Hematopoietic multipotent progenitor cell treated with erythropoietin and hydrocortisone succinate and interleukin-3 and kit ligand, for 4 days (in vitro differentiated cells): ENCODE data around the gene ADCY5.

Source experiments
- DNase-seq: peaks from one replicate; pipeline ENCODE4 v3.0.0-alpha.2; 2015

Gene ADCY5

DNA sequence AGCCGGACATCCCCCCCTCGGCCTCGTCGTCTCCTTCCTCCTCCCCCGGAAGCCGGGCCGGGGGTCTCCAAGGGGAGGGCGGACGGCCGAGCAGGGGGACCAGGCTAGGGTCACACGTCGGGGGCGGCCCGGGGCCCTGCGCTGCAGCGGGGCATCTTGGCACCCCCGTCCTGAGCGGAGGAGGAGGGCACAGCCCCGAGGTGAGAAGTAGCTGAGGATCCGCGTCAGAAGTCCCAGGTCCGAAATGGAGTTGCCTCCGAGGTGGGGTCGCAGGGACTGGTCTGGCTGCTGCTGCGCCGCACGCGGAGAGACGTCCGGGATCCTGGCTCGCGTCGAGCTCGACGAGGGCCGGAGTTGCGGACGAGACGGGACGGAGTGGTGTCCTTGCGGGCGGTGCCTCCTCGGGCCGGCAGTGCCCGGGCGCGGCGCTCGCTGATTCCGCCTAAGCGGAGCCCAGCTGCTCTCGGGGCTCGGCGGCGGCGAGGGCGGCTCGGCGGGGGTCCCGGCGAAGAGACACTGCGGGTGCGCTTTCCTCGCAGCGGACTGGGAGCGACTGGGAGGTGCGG is at the start of gene ADCY5:
ADCY5 (minus strand) TSS at position 555 of the 566 bp plus-strand sequence; CDS start at position 10, 545 bp downstream.
- peak; percentile 21 for DNase-seq

DNA sequence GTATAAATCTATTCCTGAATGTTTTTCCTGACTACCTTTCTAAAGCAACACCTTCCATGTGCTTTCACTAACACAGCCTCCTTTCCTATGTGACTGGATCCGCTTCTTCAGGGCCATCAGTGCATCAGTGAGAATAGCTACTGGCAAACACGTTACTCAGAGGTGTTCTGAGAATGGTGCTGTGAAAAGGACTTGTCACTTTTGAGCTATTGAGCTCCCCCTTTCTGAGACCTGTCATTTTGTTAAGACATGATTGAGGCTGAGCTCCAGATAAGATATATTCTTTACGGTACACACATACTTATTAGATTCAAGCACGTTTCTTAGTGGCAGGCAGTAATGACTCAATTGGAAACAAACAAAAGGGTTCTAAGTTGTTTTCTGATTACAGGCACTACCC is 45.0 kb upstream of the ADCY5 start:
- DNase-seq, result no peak

DNA sequence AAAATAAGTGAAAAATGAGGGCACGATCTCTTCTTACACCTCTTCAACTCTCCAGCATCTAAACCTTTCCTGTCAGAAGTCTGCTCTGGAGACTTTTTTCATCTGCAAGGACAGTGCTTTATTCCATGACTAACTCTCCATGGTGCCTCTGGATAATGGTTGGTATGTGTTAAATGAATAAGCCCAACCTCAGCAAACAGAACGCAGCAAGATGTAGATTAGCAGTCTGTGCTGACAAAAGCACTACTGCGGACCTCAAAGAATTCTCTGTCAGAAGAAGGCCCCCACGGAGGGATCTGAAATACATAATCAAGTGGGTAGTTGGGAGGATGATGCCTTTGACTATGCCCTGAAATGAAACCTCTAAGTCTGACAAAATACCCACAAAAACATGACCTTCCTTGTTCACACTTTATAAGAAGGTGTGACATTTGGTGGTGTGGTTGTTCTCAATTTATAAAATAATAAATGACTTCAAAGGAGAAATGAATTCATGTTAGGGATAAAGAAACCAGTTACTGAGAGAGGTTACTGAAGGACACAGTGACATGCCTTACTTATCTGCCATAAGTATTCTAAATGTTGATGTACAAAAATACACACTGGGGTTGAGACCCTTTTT is 43.2 kb upstream of the ADCY5 start:
- no peak for DNase-seq

DNA sequence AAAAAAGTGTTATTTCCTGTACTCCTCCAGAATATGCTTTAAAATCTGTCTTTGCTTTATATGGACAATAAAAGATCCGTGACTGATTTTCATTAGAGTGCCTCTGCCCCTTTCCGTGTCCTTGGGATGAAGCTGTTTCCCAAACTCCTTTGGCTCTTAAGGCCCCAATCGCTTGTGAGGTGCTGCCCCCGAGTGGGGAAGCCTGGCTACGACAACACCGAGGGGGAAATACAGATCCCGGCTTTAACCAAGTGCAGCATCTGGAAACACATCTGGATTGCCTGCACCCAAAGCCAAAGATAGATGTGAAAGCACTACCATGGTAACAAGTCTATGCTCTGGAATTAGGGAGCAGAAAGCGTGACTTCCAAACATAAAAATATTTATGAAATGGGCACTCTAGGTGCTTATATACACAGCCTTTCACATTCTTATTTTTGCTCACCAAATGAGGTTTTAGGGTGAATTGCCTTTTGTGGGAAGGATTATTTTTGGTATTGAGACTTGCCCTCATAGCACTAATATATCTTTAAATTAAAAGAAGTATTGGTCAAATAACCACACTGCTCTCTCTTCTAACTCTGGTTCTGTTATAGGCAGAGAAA is 40.6 kb upstream of the ADCY5 start:
- peak; percentile 71 for DNase-seq

DNA sequence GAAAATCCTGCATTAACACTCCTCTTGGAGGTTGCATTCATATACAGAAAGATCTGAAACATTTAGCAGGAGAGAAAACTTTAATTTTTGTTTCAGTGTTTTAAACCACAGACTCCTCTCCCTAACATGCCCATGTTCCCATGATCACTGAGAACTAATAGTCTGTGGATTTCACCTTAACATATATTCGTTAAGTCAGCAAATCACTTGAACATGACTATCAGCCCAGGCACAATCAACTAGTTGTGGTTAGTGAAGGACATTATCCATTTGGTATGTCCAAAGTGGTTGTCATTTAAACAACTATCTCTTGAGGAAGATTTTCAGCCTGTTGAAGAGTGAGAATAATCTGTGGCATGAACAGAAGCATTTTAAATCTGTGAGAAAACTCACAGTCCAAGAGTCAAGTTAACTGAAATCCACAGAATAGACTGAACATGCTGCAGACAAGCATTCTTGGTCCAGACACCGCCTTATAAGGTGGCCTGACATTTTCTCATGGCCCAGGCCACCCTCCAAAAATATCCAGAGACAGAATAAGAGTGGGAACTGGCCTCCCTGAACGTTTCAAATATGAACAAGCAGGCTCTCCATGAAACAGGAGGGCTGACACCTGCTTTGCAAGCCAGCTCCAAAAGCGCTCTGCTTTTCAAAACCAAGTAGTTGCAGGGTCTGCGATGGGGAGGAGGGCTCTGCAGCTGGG is 39.9 kb upstream of the ADCY5 start:
- no peak for DNase-seq

DNA sequence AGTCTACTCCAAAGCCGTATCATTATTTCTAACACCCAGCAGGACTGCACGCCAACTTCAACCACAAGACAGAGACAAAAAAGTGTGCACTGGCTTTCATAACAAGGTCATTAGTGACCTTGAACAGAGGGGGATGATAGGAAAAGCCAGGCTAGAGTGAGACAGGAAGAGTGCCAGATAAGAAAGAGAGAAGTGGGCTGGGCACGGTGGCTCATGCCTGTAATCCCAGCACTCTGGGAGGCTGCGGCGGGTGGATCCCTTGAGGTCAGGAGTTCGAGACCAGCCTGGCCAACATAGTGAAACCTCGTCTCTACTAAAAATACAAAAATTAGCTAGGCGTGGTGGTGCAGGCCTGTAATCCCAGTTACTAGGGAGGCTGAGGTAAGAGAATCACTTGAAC is 38.2 kb upstream of the ADCY5 start:
- peak; percentile 6 for DNase-seq

DNA sequence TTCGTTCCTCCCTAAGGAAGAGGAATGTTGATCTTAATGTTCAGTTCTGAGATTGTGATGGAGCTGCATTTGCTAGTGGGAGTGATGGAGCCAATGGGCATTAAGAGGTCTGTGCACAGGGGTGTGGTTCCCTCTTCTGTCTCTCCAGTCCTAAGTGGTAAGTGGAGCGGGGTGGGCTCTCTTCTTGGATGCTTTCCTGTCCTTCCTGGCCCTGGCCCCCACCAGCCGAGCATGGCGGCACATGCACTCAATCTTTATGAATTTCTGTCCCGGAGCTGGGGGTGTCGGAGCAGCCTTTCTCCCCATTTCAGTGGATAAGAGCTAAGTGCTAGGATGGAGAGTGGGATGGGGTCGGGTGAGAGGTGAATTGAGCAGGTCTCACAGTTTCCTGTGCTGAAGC is 37.6 kb upstream of the ADCY5 start:
- DNase-seq, result no peak

DNA sequence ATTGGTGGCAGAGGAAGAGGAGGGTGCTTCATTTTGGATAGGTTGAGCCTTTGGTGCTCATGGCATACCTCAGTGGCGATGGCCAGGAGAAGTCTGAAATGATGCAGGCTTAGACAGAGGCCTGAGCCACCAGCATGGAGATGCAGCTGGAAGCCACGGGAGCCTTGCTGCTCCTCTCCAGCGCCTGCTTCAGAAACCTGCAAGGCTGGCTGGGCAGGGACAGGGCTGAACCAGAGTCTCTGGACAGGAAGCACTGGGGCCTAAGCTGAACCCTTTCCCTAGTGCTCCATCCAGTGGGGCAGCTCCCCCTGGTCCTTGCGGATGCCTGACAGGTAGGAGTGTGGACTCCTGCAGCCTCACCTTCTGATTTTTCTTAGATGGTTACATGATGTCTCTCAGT is 36.7 kb upstream of the ADCY5 start:
- no peak for DNase-seq

DNA sequence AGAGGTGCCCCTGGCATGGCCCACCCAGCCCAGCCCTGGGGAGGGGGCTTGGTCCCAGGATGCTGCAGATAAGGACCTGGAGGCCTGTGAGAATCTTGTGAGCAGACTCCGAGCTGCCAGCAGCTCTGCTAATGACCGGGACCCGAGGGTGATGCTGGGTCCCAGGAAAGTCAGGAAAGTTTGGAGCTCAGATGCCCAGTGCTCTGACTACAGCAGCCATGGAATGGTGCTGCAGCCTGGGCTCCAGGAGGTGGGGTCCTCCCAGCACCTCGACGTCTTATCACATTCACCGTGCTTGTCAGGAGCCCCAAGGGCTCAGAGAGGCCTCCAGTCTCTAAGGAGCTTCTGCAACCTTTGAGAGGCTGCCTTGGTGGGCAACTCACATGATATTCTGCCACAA is 34.3 kb upstream of the ADCY5 start:
- DNase-seq, result no peak

DNA sequence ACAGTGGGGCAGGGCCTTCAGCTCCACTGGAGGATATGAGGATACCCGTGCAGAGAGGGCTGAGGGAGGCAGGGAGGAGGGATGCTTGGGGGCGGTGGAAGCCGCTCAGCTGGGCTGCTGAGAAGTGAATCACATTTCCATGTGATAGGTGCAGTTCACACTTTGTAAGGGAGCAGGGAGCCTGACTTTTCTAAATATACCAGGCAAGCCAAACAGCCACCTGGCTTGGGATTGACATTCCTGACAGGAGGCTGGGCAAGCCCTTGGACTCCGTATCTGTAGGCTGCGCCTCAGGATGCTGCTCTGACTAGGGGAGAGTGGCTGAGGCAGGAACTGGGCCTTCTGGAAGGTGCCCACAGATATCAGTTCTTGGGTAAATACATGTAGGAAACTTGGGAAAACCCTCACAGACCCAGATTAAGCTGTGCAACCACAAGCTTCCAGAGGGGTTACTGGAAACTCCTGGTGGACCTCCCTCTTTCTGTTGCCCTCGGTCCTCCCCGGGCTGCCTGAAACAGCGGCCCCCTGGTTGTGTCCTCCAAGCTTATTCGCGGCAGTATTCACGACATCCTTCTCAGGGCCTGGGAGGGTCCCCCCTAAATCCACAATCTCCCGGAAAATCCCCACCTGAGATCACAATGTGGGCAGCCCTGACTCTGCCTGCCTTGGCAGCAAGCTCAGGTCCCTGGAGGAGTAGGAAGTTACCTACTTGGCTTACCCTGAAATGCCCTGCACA is 33.0 kb upstream of the ADCY5 start:
- no peak for DNase-seq

DNA sequence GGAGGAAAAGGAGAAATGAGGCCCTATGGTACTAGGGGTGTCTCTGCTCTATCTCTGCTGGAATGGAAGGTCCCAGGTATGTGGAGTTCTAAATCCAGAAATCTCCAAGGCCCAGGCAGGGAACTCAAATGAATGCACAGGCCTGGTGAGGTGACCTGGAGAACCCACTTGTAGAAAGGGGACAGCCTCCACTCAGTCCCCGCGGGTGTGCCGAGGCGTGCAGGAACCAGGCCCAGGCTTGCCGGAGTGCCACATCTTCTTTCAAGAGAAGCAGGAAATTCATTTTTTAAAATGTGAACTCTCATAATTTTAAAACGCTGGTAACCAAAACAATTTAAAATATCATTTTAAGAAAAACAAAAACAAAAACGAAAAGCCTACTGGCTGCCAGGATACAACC is 32.2 kb upstream of the ADCY5 start:
- DNase-seq, result no peak

DNA sequence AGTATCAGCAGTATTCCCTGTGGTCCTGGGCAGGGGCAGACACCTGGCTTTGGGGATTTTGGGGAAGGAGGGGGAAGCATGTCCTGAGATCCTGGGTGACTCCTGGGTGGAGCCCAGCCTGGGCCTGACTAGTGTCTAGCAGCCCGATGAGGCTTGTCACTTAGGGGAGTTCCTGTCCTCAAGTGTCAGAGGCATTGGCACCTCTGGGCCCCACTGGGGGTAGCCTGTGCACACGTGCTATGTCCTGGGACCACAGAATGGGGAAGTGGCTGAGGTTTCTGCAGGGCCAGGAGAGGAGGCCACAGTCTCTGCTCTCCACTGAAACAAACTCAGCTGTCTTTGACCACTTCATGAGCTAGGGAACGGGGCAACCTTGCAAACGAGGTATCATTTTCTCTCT is 31.5 kb upstream of the ADCY5 start:
- peak; percentile 44 for DNase-seq

DNA sequence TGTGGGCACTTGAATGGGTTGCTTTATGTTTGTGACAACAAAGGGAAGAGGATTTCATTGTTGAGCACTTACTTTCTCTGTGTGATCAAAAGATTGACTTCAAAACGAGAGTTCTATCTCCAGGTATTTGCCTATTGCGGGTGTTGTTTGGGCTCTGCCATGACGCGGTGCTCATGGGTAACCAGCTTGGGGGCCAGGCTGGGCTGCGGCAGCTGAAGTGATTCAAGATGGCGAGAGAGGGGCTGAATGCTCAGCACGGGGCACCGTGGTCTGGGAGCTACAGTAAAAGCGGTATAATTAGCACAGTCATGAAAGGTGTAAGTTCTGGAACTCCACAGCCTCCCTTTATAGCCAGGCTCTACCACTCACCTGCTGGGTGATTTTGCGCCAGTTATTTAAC is 31.0 kb upstream of the ADCY5 start:
- no peak for DNase-seq

DNA sequence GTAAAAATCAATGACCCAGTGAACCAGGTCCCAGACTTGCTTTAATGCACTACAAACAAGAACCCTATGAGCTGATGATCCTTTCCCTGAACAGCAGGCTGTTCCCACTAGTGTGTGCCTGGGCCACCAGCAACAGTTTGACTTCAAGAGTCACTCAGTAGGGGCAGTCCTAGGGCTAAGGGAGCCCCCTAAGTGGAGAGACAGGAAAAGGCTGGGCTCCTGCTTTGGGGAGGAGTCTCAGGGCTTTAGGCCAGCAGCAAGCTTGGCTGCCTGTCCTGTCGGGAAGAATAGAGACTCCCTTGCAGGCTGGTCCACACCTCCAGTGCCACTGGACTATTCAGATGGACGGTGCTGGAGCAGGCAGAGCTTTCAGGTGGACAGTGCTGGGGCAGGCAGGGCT is 29.4 kb upstream of the ADCY5 start:
- no peak for DNase-seq

DNA sequence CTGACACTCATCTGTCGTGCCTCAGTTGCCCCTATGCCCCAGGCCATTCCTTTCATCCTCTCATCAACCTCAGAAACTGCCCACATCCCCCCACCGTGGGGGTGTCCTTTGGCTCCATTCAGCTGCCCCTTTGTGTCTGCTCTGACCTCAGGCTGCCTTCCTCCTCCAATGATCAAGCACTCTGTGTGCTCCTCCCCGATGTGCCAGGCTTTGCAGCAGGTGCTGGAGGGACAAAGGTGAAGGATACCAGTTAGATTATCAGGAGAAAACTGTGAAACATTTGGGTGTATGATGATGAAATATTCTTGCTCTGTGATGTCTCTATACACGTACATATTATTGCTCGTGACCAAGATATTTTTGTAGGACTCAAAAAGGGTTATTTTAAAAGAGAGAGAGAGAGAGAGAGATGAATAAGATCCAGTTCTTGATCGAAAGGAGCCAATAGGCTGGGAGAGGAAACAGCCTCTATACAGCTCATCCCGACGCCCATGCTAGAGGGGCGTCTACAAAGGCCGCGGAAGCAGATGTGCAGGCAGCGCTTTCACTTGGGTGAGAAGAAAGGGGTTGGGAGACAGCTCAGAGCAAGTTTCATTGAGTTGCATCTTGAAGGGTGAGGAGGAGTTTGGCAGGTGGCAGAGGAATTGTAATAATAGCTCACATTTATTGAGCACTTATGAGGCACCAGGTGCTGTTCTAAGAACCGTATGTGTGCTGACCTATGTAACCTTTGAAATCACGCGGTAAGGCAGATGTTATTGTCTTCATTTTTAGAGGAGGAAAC is 28.3 kb upstream of the ADCY5 start:
- no peak for DNase-seq

DNA sequence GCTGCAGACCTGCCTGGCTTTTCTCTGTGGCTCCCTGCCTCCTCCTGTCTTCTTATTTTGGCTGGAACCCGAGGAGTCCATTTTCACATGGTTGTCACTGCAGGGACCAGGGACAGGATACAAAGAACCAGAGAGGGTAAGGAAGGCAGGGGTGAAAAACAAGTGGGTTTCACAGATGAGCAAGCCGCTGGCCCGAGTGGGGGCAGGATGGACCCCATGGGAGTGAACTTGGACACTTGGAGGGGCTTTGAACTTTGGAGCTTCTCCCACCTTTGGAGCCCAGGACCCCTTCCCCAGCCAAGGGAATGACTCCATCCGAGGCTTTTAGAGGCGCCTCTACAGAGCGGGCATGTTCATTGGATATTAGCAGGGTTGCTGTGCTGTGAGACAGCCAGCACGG is 26.9 kb upstream of the ADCY5 start:
- peak; percentile 10 for DNase-seq

DNA sequence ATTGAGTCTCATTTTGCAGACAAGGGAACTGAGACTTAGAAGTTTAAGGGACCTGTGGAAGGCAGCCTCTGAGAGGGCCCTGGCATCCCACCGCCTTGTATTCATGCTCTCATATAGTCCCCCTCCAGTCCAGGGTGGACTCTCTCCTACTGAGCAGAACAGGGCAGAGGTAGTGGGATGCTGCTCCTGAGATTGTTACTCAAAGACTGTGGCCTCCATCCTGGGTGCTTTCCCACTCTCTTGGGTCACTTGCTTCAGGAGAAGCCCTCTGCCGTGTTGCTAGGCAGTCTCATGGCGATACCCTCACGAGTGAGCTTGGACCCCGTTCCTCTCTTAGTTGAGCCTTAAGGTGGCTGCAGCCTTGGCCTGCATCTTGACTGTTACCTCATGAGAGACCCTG is 22.2 kb upstream of the ADCY5 start:
- no peak for DNase-seq

DNA sequence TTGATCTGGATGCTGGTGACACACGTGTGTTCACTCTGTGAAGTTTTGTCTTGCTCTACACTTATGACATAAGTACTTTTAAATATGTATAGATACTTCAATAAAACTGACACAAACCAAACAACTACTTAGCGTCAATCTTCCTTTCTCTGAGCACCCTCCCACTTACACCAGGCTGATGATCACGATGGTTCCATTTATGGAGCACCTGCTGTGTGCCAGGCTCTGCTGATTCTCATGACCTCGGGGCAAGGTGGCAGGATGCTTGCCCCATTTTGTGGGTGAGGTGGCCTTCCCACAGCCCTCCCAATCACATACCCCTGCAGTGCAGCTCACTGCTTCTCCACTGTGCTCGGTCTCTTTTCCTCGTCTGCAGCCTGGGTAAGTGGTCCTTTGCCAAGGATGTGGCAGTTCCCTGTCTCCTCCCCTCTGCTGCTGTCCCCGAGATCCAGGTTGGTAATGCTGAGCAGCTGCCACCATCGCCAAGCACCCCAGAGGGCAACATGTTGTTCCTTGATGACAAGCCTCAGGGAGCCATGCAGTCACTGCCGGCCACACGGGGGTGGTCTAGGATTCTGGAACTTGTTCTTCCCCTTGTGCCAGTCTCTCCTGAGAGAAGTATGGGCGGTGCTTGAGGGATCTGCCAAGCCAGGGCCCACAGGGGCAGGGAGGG is 20.6 kb upstream of the ADCY5 start:
- no peak for DNase-seq

DNA sequence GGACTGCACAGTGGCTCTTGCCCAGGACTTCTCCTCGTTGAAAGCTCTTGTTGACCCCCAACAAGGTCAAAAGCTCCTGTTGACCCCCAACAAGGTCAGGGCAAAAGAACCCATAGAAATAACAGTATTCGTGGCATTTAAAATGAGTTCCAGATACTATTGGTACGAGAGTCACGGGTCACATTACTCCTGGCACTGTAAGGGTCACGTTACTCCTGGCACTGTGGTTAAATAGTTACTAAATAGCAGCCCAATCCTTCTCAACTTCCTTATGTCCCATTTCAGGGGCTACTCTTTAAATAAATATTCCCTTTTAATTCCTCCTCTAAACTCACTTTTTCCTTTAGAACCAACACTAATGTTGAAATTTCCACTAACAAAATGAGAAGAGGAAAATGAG is 18.2 kb upstream of the ADCY5 start:
- no peak for DNase-seq

DNA sequence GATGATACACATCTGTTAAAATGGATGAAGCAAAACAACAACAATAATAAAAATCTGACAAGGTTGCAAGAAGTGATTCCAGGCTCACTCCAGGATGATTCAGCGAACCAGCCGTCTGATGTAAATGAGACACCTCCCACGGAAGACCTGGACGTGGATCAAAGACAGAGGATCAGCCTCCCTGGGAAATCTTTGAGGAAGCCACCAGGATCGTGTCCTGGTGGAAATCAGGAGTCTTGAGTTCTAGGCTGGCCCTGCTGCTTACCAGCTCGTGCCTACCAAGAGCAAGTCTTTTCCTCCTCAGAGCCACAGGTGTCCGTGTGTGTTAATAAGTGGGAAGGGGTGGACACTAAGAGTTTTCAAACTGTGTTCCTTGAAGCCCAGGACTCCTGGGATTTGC is 15.3 kb upstream of the ADCY5 start:
- no peak for DNase-seq

DNA sequence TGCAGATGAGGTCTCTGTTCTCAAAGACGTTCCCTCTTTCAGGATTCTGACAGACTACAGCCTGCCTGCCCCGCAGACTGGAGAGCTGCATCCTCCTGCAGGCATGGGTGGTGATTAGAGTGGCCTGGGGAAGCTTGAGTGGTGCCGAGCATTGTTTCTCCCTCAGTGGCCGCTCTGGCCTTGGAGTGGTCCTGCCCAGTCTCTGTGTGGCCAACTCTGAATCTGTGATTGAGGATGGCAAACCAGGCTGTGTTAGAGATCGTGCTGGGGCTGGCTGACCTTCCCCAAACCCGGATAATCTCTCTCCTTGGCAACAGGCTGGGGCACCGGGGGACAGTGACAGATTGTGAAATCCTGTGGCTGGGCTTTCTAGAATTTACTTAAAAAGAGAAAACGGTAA is 11.0 kb upstream of the ADCY5 start:
- DNase-seq, result peak; percentile 21

DNA sequence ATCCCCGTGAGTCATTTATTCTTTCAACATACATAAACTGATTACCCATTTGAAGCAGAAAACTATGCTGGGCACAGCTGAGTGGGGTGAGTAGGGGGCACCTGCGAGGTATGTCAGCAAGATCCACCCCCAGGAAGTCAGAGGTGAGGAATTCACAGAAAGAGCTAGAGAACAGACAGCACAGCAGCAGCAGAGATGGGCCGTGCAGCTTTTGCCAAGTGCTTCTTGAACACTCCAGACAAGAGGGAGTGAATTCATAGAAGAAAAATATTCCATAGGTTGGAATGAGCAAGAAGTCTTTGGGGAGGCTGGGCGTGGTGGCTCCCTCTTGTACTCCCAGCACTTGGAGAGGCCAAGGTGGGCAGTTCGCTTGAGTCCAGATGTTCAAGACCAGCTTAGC is 9.4 kb upstream of the ADCY5 start:
- no peak for DNase-seq
